Spleen (tissue), 11 donors: ENCODE measurements around the gene XYLT1. TPM values are rescaled to one million over a fixed set of nuclear protein-coding genes. Genes with fewer than 3 reads are reported as not detected.

ENCODE experiments used
- DNase-seq: peaks from one replicate; pipeline ENCODE4 v3.0.0-alpha.2; 2020
- H3K27ac ChIP-seq, 8 donors: fragments of 200-600 bp; sonication (generic) in 7 of 8; 1 replicate in 4 of 8; 2 replicates in 4 of 8; pipeline versions ENCODE4 v1.5.0 to v1.8.0; 2016 to 2021; ENCODE audit warnings: inconsistent platforms in 4 of 8, mild to moderate bottlenecking in 4 of 8, moderate library complexity in 1 of 8
- H3K27me3 ChIP-seq, 7 donors: fragments of 200-600 bp; sonication (generic) in 6 of 7; replicated peaks in 1 of 7; 1 replicate in 4 of 7; 2 replicates in 3 of 7; pipeline versions ENCODE4 v1.5.0 to v1.8.0; 2016 to 2021; ENCODE audit warnings: inconsistent platforms in 3 of 7, mild to moderate bottlenecking in 1 of 7
- H3K36me3 ChIP-seq, 6 donors: fragments of 200-600 bp; sonication (generic) in 5 of 6; 1 replicate in 4 of 6; 2 replicates in 2 of 6; pipeline versions ENCODE4 v1.5.0 to v1.8.0; 2016 to 2021; ENCODE audit warnings: inconsistent platforms in 2 of 6
- H3K4me1 ChIP-seq, 6 donors: fragments of 200-600 bp; sonication (generic) in 5 of 6; 1 replicate in 3 of 6; 2 replicates in 3 of 6; pipeline versions ENCODE4 v1.5.0 to v1.8.0; 2016 to 2021; ENCODE audit warnings: inconsistent platforms in 3 of 6
- H3K4me3 ChIP-seq, 8 donors: fragments of 200-600 bp; sonication (generic) in 7 of 8; 1 replicate in 4 of 8; 2 replicates in 4 of 8; pipeline versions ENCODE4 v1.5.0 to v1.8.0; 2016 to 2021; ENCODE audit warnings: inconsistent platforms in 4 of 8, mild to moderate bottlenecking in 4 of 8, moderate library complexity in 2 of 8
- H3K9me3 ChIP-seq, 8 donors: fragments of 200-600 bp; sonication (generic) in 7 of 8; 1 replicate in 4 of 8; 2 replicates in 4 of 8; pipeline versions ENCODE4 v1.5.0 to v1.8.0; 2016 to 2021; ENCODE audit warnings: inconsistent platforms in 4 of 8
- POLR2A ChIP-seq, 3 donors: fragments of 450-650 bp; IDR thresholded peaks; one replicate each; pipeline ENCODE4 v1.5.1; 2017; ENCODE audit warnings: antibody characterized with exemption in 3 of 3, mild to moderate bottlenecking in 1 of 3
- POLR2AphosphoS5 ChIP-seq, 3 donors: sonication (generic); formaldehyde crosslinking; IDR thresholded peaks; one replicate each; pipeline ENCODE4 v1.5.1; 2017; ENCODE audit warnings: antibody characterized with exemption in 3 of 3
- WGBS, 5 donors: extraction: QIAGEN DNeasy Blood & Tissue Kit in 3 of 5; methylation state at CpG; one replicate each; pipeline versions ENCODE4 v1.1.5 to v1.1.7; 2013 to 2018; 5-methylcytosine and 5-hydroxymethylcytosine counted together
- intact Hi-C: fragments of 100-400 bp; cut with DNase I; formaldehyde crosslinking; loops from one replicate; pipeline ENCODE4 v1.15.0; 2023; ENCODE audit warnings: low total_unique reads
- polyA plus RNA-seq, 3 donors: library from polyadenylated mRNA; stranded (reverse); fragments of 200-250 nt; gene quantifications; one replicate each; pipeline ENCODE4 v1.2.1, GENCODE V29; 2013
- total RNA-seq, 7 donors: library from RNA; depleted of rRNA in 3 of 7; stranded (reverse); fragments of >200 nt in 3 of 7; fragmentation: NEBNext Ultra II Directional in 4 of 7; extraction: Animal tissue kit (Norgen Biotek cat#: 25700) in 4 of 7; gene quantifications; one replicate each; pipeline versions ENCODE4 v1.1.0 to v1.2.1, GENCODE V29; 2016 to 2021
- TF ChIP-seq, protein P1 (sequence below), 11 experiments: fragments of 200-600 bp in 7 of 11; fragments of 450-650 bp in 4 of 11; sonication (generic) in 4 of 11; IDR thresholded peaks in 8 of 11; conservative IDR thresholded peaks in 3 of 11; 1 replicate in 7 of 11; 2 replicates in 4 of 11; pipeline versions ENCODE4 v1.4.0 to v1.8.0; 2016 to 2021; ENCODE audit warnings: antibody characterized with exemption in 11 of 11, inconsistent platforms in 4 of 11, mild to moderate bottlenecking in 1 of 11
- donor health status: healthy with polysubstance abuse.
- donor health status: DM: no; HTN: no; CAD: no; lungs with moderate emphysema.
- donor health status: DM: no; HTN: no; CAD: no.
- donor health status: Bipolar disorder and iron deficiency.
- donor health status: healthy.
- donor health status: DM: no; HTN: no; CAD: no.
- donor health status: DM: yes; HTN: yes; CAD: no.

The XYLT1 gene
- total and polyA plus RNA-seq, 10 donors, result 2.1 to 40.7 (median 23.5) TPM

- intact Hi-C loops, result no loop called here
- TF ChIP-seq POLR2A (IDR thresholded peaks at IDR 0.05) (no peak), POLR2AphosphoS5 (IDR thresholded peaks at IDR 0.05) (no peak)
- TF ChIP-seq, protein P1, sequence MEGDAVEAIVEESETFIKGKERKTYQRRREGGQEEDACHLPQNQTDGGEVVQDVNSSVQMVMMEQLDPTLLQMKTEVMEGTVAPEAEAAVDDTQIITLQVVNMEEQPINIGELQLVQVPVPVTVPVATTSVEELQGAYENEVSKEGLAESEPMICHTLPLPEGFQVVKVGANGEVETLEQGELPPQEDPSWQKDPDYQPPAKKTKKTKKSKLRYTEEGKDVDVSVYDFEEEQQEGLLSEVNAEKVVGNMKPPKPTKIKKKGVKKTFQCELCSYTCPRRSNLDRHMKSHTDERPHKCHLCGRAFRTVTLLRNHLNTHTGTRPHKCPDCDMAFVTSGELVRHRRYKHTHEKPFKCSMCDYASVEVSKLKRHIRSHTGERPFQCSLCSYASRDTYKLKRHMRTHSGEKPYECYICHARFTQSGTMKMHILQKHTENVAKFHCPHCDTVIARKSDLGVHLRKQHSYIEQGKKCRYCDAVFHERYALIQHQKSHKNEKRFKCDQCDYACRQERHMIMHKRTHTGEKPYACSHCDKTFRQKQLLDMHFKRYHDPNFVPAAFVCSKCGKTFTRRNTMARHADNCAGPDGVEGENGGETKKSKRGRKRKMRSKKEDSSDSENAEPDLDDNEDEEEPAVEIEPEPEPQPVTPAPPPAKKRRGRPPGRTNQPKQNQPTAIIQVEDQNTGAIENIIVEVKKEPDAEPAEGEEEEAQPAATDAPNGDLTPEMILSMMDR (IDR thresholded peaks at IDR 0.05 in 8 of 11, conservative IDR thresholded peaks at IDR 0.05 in 3 of 11), result no peak
- Histone ChIP-seq H3K36me3 (peaks cover 0 to 33% (median 0%) of the 10 kb centered on the region in 6 donors), H3K9me3 (no peaks in the 10 kb centered on the region), H3K27ac (peak overlapping the region in 4 of 8 donors; percentile 32 to 95 (median 58)), H3K4me3 (no peak overlapping the region), H3K27me3 (no peaks in the 10 kb centered on the region), H3K4me1 (peaks cover 23 to 94% (median 66%) of the 10 kb centered on the region in 6 donors)
- WGBS, 5 donors, result 69 to 88% (median 81%) methylated on average over 8 of the region's 8 CpGs
- peak; percentile 77 for DNase-seq
Measured at GRCh38 chr16:17358355-17358754, 112.4 kb downstream of the XYLT1 start.

DNA sequence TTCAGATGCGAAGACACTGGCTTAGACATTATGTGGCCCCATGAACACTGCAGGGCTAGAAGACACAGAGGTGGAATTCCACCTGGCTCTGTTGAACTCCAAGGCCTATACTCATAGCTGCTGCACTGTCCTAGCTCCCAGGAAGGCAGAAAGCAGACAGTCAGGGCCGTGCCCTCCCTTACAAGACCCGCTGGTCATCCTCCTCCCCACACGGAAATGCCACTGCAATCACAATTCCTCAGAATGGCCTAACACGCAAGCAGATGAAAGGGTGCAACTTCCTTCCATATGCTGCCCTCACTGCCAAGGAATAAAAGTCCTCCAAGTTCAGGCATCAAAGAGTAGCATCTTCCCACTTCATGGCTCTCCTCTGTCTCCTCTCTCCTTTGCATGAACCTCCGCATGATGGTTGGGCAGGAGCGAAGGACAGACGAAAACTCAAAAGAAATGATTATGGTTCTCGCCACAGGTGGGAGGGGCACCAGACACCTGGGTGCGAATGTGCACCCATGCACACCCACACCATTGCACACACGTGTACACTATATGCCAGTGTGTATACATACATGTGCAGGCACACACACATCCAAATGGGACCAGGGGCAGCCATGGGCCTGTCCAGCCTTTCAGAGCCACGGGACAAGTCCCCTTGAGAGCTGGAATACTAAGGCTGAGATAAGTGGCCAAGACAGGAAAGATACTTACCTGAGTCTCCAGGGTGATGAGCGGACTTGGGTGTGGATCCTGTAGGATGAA is 113.3 kb downstream of the XYLT1 start:
- no peak for TF ChIP-seq POLR2AphosphoS5 (IDR thresholded peaks at IDR 0.05)
- TF ChIP-seq, protein P1 (IDR thresholded peaks at IDR 0.05 in 8 of 11, conservative IDR thresholded peaks at IDR 0.05 in 3 of 11), result no peak
- TF ChIP-seq POLR2A (IDR thresholded peaks at IDR 0.05), result no peak
- H3K27me3 ChIP-seq, result no peaks in the 10 kb centered on the region
- no peaks in the 10 kb centered on the region for H3K9me3 ChIP-seq
- H3K4me1 ChIP-seq, result peaks cover 23 to 93% (median 62%) of the 10 kb centered on the region in 6 donors
- intact Hi-C loops, result no loop called here
- 74 to 83% (median 78%) methylated on average over 13 of the region's 13 CpGs for WGBS, 5 donors
- peak; percentile 65 for DNase-seq
- H3K4me3 ChIP-seq, result no peak overlapping the region
- H3K36me3 ChIP-seq, result peaks cover 0 to 33% (median 0%) of the 10 kb centered on the region in 6 donors
- peak overlapping the region in 3 of 8 donors; percentile 54 to 63 (median 54) for H3K27ac ChIP-seq

GRCh38 chr16:17356243-17356933 is 114.4 kb downstream of the XYLT1 start:
- Histone ChIP-seq H3K4me1 (peaks cover 21 to 92% (median 58%) of the 10 kb centered on the region in 6 donors), H3K4me3 (no peak overlapping the region), H3K36me3 (peaks cover 0 to 33% (median 0%) of the 10 kb centered on the region in 6 donors), H3K27ac (no peak overlapping the region), H3K27me3 (no peaks in the 10 kb centered on the region), H3K9me3 (no peaks in the 10 kb centered on the region)
- TF ChIP-seq POLR2AphosphoS5 (IDR thresholded peaks at IDR 0.05) (no peak), POLR2A (IDR thresholded peaks at IDR 0.05) (no peak)
- TF ChIP-seq, protein P1 (IDR thresholded peaks at IDR 0.05 in 8 of 11, conservative IDR thresholded peaks at IDR 0.05 in 3 of 11), result no peak
- 64 to 83% (median 68%) methylated on average over 11 of the region's 11 CpGs for WGBS, 5 donors
- intact Hi-C loops, result no loop called here
- DNase-seq, result peak; percentile 56

GRCh38 chr16:17354685-17355084 is 116.1 kb downstream of the XYLT1 start:
- no peaks in the 10 kb centered on the region for H3K9me3 ChIP-seq
- TF ChIP-seq, protein P1 (IDR thresholded peaks at IDR 0.05 in 8 of 11, conservative IDR thresholded peaks at IDR 0.05 in 3 of 11), result no peak
- no peak for TF ChIP-seq POLR2AphosphoS5 (IDR thresholded peaks at IDR 0.05)
- no peak for TF ChIP-seq POLR2A (IDR thresholded peaks at IDR 0.05)
- H3K27ac ChIP-seq, result no peak overlapping the region
- no peak overlapping the region for H3K4me3 ChIP-seq
- 58 to 85% (median 81%) methylated on average over 4 of the region's 4 CpGs for WGBS, 5 donors
- peaks cover 0 to 33% (median 0%) of the 10 kb centered on the region in 6 donors for H3K36me3 ChIP-seq
- DNase-seq, result no peak
- H3K27me3 ChIP-seq, result no peaks in the 10 kb centered on the region
- intact Hi-C loops, result no loop called here
- peaks cover 7 to 92% (median 47%) of the 10 kb centered on the region in 6 donors for H3K4me1 ChIP-seq
